T-helper 1 cell treated with Interleukin-12 subunit alpha and Interleukin-12 subunit beta and Interleukin-4 antibody, amounts not matched to agents 30 ng/mL and 1 ng/mL, for 36 hours (primary cell): ENCODE data around the gene WFDC1. TPM values are rescaled to one million over a fixed set of nuclear protein-coding genes. Genes with fewer than 3 reads are reported as not detected.

ENCODE experiments used
- intact Hi-C: fragments of 100-400 bp; cut with micrococcal nuclease; formaldehyde crosslinking; loops from one replicate; pipeline ENCODE4 v1.15.1; 2024
- total RNA-seq: library from RNA; stranded (reverse); gene quantifications from 2 replicates; pipeline ENCODE4 v1.2.3, GENCODE V29; 2022

Gene WFDC1
- total RNA-seq, 1 donor from 2014 or later, result not detected

- intact Hi-C loops, result no loop called here
Measured at GRCh38 chr16:84350685-84351400, 56.2 kb downstream of the WFDC1 start.

- intact Hi-C loops, result no loop called here
Measured at GRCh38 chr16:84351630-84352029, 57.0 kb downstream of the WFDC1 start.

- intact Hi-C loops, result no loop called here
Measured at GRCh38 chr16:84354306-84354705, 59.6 kb downstream of the WFDC1 start.

- intact Hi-C loops, result no loop called here
Measured at GRCh38 chr16:84355149-84355548, 60.5 kb downstream of the WFDC1 start.

- intact Hi-C loops, result no loop called here
Measured at GRCh38 chr16:84356176-84356575, 61.5 kb downstream of the WFDC1 start.

GRCh38 chr16:84356591-84357116 lies 62.0 kb downstream of the WFDC1 start:
- intact Hi-C loops, result no loop called here

GRCh38 chr16:84357191-84357651 lies 62.5 kb downstream of the WFDC1 start:
- intact Hi-C loops, result no loop called here

GRCh38 chr16:84358601-84359295 lies 64.1 kb downstream of the WFDC1 start:
- intact Hi-C loops, result no loop called here

- intact Hi-C loops, result no loop called here
Measured at GRCh38 chr16:84359326-84359725, 64.6 kb downstream of the WFDC1 start.

GRCh38 chr16:84360170-84360569 lies 65.5 kb downstream of the WFDC1 start:
- intact Hi-C loops, result loop anchor here (1.0 kb wide), 1 partner anchor 146 kb away; no protein-coding TSS in a partner anchor

GRCh38 chr16:84360748-84361147 lies 66.1 kb downstream of the WFDC1 start:
- intact Hi-C loops, result loop anchor here (1.0 kb wide), 1 partner anchor 146 kb away; no protein-coding TSS in a partner anchor

GRCh38 chr16:84361546-84361945 lies 66.9 kb downstream of the WFDC1 start:
- intact Hi-C loops, result no loop called here

GRCh38 chr16:84362471-84362941 lies 67.8 kb downstream of the WFDC1 start:
- intact Hi-C loops, result no loop called here

GRCh38 chr16:84366208-84366607 lies 71.5 kb downstream of the WFDC1 start:
- intact Hi-C loops, result no loop called here

GRCh38 chr16:84367297-84367680 lies 72.6 kb downstream of the WFDC1 start:
- intact Hi-C loops, result no loop called here

GRCh38 chr16:84367750-84368307 lies 73.2 kb downstream of the WFDC1 start:
- intact Hi-C loops, result no loop called here

- intact Hi-C loops, result no loop called here
Measured at GRCh38 chr16:84368308-84368996, 73.8 kb downstream of the WFDC1 start, which contains the start of gene ATP2C2. TSS of gene ATP2C2 (plus strand) at chr16:84368538. CDS start at chr16:84368616, 78 bp downstream.

GRCh38 chr16:84369105-84369504 lies 74.4 kb downstream of the WFDC1 start:
- intact Hi-C loops, result no loop called here

- intact Hi-C loops, result no loop called here
Measured at GRCh38 chr16:84369938-84370627, 75.4 kb downstream of the WFDC1 start.

- intact Hi-C loops, result no loop called here
Measured at GRCh38 chr16:84370723-84371552, 76.3 kb downstream of the WFDC1 start.
